B cell (primary cell): ENCODE results near the gene CCDC28A. TPM values are rescaled to one million over a fixed set of nuclear protein-coding genes. Genes with fewer than 3 reads are reported as not detected.

ENCODE experiments used
- ATAC-seq: fragments of 200-7000 bp; cut with Tn5 transposase; one replicate; pipeline ENCODE4 v1.10.0; 2021; ENCODE audit warnings: low read depth, mild to moderate bottlenecking, moderate number of reproducible peaks, moderate library complexity
- CTCF ChIA-PET: fragments of 350-600 bp; sonication (Branson Sonifier 250); formaldehyde crosslinking; loops from one replicate; lab custom pipeline; 2021; ENCODE audit warnings: antibody characterized with exemption, inconsistent platforms; lab: Charles Lee
- POLR2A ChIA-PET: fragments of 350-600 bp; sonication (Branson Sonifier 250); formaldehyde crosslinking; loops from one replicate; lab custom pipeline; 2021; ENCODE audit warnings: antibody characterized with exemption; lab: Charles Lee
- DNase-seq: peaks from one replicate; pipeline ENCODE4 v3.0.0; 2013
- H2AFZ ChIP-seq: 2 replicates; pipeline ENCODE4 v1.6.1; 2012; ENCODE audit warnings: mild to moderate bottlenecking, low read depth, low read length; ENCODE audit not compliant: insufficient read depth, poor library complexity, severe bottlenecking
- H3K27ac ChIP-seq, 2 donors: 1 replicate in 1 of 2; 2 replicates in 1 of 2; pipeline ENCODE4 v1.5.1; 2012 to 2013; ENCODE audit warnings: low read length in 2 of 2, mild to moderate bottlenecking in 2 of 2, moderate library complexity in 1 of 2
- H3K27me3 ChIP-seq, 4 experiments: fragments of 200-600 bp in 1 of 4; sonication (generic) in 1 of 4; replicated peaks in 1 of 4; 1 replicate in 2 of 4; 2 replicates in 2 of 4; pipeline versions ENCODE4 v1.6.1 to v1.7.0; 2013 to 2016; ENCODE audit warnings: low read length in 3 of 4, mild to moderate bottlenecking in 2 of 4, mixed read lengths in 1 of 4, moderate library complexity in 1 of 4; ENCODE audit not compliant: insufficient read depth in 4 of 4, control insufficient read depth in 3 of 4; ENCODE audit errors: control extremely low read depth in 1 of 4
- H3K36me3 ChIP-seq, 2 experiments: replicated peaks in 1 of 2; 1 replicate in 1 of 2; 2 replicates in 1 of 2; pipeline versions ENCODE4 v1.6.1 to v1.7.1; 2013; ENCODE audit warnings: low read length in 1 of 2; ENCODE audit not compliant: insufficient read depth in 2 of 2, control insufficient read depth in 1 of 2; ENCODE audit errors: control extremely low read depth in 1 of 2, extremely low read depth in 1 of 2
- H3K4me1 ChIP-seq, 2 donors: fragments of 200-600 bp in 1 of 2; sonication (generic) in 1 of 2; 1 replicate in 1 of 2; 2 replicates in 1 of 2; pipeline versions ENCODE4 v1.5.1 to v1.6.1; 2013 to 2017; ENCODE audit warnings: low read length in 2 of 2; ENCODE audit not compliant: control insufficient read depth in 2 of 2, insufficient read depth in 2 of 2
- H3K4me2 ChIP-seq: replicated peaks from 2 replicates; pipeline ENCODE3; 2012; ENCODE audit warnings: mild to moderate bottlenecking, low read depth, low read length; ENCODE audit not compliant: poor library complexity, severe bottlenecking
- H3K4me3 ChIP-seq, 5 experiments: fragments of 200-600 bp in 1 of 5; sonication (generic) in 1 of 5; 1 replicate in 3 of 5; 2 replicates in 2 of 5; pipeline versions ENCODE4 v1.5.1 to v1.7.0; 2011 to 2016; ENCODE audit warnings: low read length in 4 of 5, mild to moderate bottlenecking in 4 of 5, low read depth in 2 of 5, control low read depth in 1 of 5, moderate library complexity in 1 of 5; ENCODE audit not compliant: insufficient read depth in 1 of 5; ENCODE audit errors: control extremely low read depth in 1 of 5, extremely low read depth in 1 of 5
- H3K79me2 ChIP-seq: fragments of 200-600 bp; sonication (generic); one replicate; pipeline ENCODE4 v1.6.0; 2016; ENCODE audit warnings: low read length; ENCODE audit not compliant: control insufficient read depth, insufficient read depth
- H3K9ac ChIP-seq: fragments of 200-600 bp; sonication (generic); 2 replicates; pipeline ENCODE4 v1.6.1; 2017; ENCODE audit warnings: mild to moderate bottlenecking, low read length, moderate library complexity
- H3K9me3 ChIP-seq, 3 donors: one replicate each; pipeline versions ENCODE4 v1.6.1 to v1.7.1; 2013; ENCODE audit warnings: low read length in 2 of 3; ENCODE audit not compliant: control insufficient read depth in 2 of 3, insufficient read depth in 1 of 3; ENCODE audit errors: control extremely low read depth in 1 of 3
- H4K20me1 ChIP-seq: 2 replicates; pipeline ENCODE4 v1.6.0; 2012; ENCODE audit warnings: mild to moderate bottlenecking, low read length; ENCODE audit not compliant: insufficient read depth, control insufficient read depth, poor library complexity, severe bottlenecking
- H3K27ac Mint-ChIP-seq: one replicate; pipeline ENCODE4 v1.8.0; 2021; ENCODE audit warnings: mixed read lengths
- H3K27me3 Mint-ChIP-seq: one replicate; pipeline ENCODE4 v1.8.0; 2021; ENCODE audit warnings: mixed read lengths
- H3K4me1 Mint-ChIP-seq: one replicate; pipeline ENCODE4 v1.8.0; 2021; ENCODE audit warnings: mixed read lengths
- H3K4me3 Mint-ChIP-seq: one replicate; pipeline ENCODE4 v1.8.0; 2021; ENCODE audit warnings: mixed read lengths
- H3K9me3 Mint-ChIP-seq: one replicate; pipeline ENCODE4 v1.8.0; 2022; ENCODE audit warnings: mixed read lengths; ENCODE audit not compliant: insufficient read depth
- EZH2 ChIP-seq: IDR thresholded peaks from 2 replicates; pipeline ENCODE4 v1.6.1; 2012; ENCODE audit warnings: borderline replicate concordance, low read depth, mild to moderate bottlenecking, moderate library complexity, low read length; ENCODE audit not compliant: insufficient read depth, poor library complexity, severe bottlenecking
- WGBS: methylation state at CpG from one replicate; pipeline ENCODE4 v1.1.5; 2013; ENCODE audit warnings: missing lambda C conversion rate; ENCODE audit not compliant: insufficient coverage; 5-methylcytosine and 5-hydroxymethylcytosine counted together
- intact Hi-C: fragments of 100-400 bp; cut with micrococcal nuclease; formaldehyde crosslinking; loops from one replicate; pipeline ENCODE4 v1.10.0; 2022
- polyA plus RNA-seq: library from polyadenylated mRNA; depleted of rRNA; stranded (reverse); fragments of >200 nt; gene quantifications from 2 replicates; pipeline ENCODE4 v1.2.3, GENCODE V29; 2012
- total RNA-seq, 2 donors: library from RNA; stranded (reverse); fragments of 120-200 nt in 1 of 2; gene quantifications; 1 replicate in 1 of 2; 2 replicates in 1 of 2; pipeline versions ENCODE4 v1.2.3 to v1.2.4, GENCODE V29; 2013 to 2022
- TF ChIP-seq, protein P1 (sequence below): fragments of 200-600 bp; IDR thresholded peaks from one replicate; pipeline ENCODE4 v1.8.0; 2022; ENCODE audit warnings: antibody characterized with exemption, mild to moderate bottlenecking

The CCDC28A gene
- total and polyA plus RNA-seq, 2 donors (not counting 1 experiment from before 2014, with no cell fraction given): 14.4 to 26.9 TPM

DNA sequence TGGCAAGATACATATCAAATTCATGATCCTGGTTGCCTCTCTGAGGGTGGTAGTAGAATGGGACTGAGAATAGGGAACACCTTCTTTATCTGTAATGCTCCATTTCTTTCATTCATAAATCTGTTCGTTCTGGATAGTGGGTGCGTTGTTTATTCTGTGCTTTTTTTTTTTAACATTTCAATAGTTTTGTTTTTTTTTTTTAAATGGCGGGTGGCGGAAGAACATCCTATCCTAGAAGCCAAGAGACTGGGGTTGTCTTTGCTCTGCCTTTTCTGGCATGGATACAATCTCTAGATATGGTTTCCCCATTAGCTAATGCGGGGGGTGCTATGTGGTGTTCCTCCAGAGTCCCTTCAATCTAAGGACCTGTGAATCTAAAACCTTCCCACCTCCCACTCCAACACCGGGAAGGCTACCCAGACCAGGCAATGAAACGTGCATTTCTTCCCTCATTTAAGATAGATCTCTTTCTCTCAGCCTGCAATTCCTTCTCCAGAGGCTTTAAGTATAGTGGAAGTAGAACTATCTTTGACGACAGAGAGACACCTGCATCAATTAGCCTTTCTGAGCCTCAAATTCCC is 883 bp upstream of the CCDC28A start:
- Mint-ChIP-seq H3K27me3 (no peaks in the 10 kb centered on the region), H3K27ac (peak overlapping the region; percentile 99), H3K4me3 (peak overlapping the region; percentile 99), H3K4me1 (peaks cover 32% of the 10 kb centered on the region), H3K9me3 (no peaks in the 10 kb centered on the region)
- Histone ChIP-seq H3K4me2 (peak overlapping the region; percentile 85), H3K9ac (peak overlapping the region; percentile 90), H3K27me3 (no peaks in the 10 kb centered on the region), H3K36me3 (peaks cover 0 to 4% of the 10 kb centered on the region in 2 experiments), H3K4me1 (peaks cover 21 to 28% of the 10 kb centered on the region in 2 donors), H3K79me2 (peaks cover 15% of the 10 kb centered on the region), H3K27ac (peak overlapping the region; percentile 92 to 97), H3K4me3 (peak overlapping the region; percentile 83 to 98 (median 86)), H4K20me1 (no peaks in the 10 kb centered on the region), H3K9me3 (no peaks in the 10 kb centered on the region), H2AFZ (peak overlapping the region; percentile 94)
- ChIA-PET CTCF (interaction anchor here (0.6 to 14.0 kb wide), 7 partner anchors 17 to 602 kb away, joined by 3 to 235 read pairs (median 3); partner anchors contain the start of gene CITED2), POLR2A (interaction anchor here (1.3 to 1.8 kb wide), 2 partner anchors 80 to 602 kb away, joined by 4 to 9 read pairs; partner anchors contain the start of gene CITED2)
- ATAC-seq: no peak
- WGBS: 6% methylated on average over 2 of the region's 8 CpGs
- TF ChIP-seq, protein P1, sequence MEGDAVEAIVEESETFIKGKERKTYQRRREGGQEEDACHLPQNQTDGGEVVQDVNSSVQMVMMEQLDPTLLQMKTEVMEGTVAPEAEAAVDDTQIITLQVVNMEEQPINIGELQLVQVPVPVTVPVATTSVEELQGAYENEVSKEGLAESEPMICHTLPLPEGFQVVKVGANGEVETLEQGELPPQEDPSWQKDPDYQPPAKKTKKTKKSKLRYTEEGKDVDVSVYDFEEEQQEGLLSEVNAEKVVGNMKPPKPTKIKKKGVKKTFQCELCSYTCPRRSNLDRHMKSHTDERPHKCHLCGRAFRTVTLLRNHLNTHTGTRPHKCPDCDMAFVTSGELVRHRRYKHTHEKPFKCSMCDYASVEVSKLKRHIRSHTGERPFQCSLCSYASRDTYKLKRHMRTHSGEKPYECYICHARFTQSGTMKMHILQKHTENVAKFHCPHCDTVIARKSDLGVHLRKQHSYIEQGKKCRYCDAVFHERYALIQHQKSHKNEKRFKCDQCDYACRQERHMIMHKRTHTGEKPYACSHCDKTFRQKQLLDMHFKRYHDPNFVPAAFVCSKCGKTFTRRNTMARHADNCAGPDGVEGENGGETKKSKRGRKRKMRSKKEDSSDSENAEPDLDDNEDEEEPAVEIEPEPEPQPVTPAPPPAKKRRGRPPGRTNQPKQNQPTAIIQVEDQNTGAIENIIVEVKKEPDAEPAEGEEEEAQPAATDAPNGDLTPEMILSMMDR: no peak
- TF ChIP-seq EZH2: no peak
- intact Hi-C loops: loop anchor here (1.0 to 2.0 kb wide), 7 partner anchors 179 to 906 kb away; partner anchors contain the start of genes CITED2, HEBP2, HECA and REPS1
- no peak for DNase-seq

DNA sequence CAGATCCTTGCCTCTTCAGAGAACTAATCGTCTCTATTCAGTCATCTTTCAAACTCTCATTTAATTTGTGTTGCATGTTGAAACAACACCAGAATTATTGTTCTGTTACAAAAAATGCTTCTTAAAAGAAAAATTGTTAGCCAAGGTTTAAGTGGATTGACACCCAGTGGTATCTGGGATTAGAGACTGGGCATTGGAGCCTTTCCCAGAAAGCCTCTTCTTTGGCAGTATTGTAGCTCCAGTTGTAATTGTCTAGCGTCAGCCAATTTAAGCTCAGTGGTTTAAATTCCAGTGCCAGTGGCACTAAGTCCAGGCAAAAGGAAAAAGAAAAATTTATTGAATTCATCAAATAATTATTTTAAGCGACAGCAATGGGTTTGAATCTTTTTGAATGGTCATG is 801 bp downstream of the CCDC28A start:
- H3K27me3 ChIP-seq: no peaks in the 10 kb centered on the region
- intact Hi-C loops: no loop called here
- POLR2A ChIA-PET: interaction anchor here (1.8 kb wide), 1 partner anchor 81 kb away, joined by 4 read pairs; no protein-coding TSS in a partner anchor
- CTCF ChIA-PET: interaction anchor here (1.7 to 14.0 kb wide), 2 partner anchors 186 to 549 kb away, joined by 3 to 235 read pairs; no protein-coding TSS in a partner anchor
- no peaks in the 10 kb centered on the region for H3K27me3 Mint-ChIP-seq
- H3K27ac Mint-ChIP-seq: peak overlapping the region; percentile 99
- H2AFZ ChIP-seq: peak overlapping the region; percentile 94
- peaks cover 0 to 8% of the 10 kb centered on the region in 2 experiments for H3K36me3 ChIP-seq
- H3K4me1 ChIP-seq: peaks cover 12 to 19% of the 10 kb centered on the region in 2 donors
- H3K4me2 ChIP-seq: peak overlapping the region; percentile 85
- no peaks in the 10 kb centered on the region for H4K20me1 ChIP-seq
- peak overlapping the region in 1 of 2 donors; percentile 97 for H3K27ac ChIP-seq
- peak overlapping the region; percentile 90 for H3K9ac ChIP-seq
- WGBS: no CpG with 5 or more reads among the region's 3 CpGs
- peak overlapping the region; percentile 99 for H3K4me3 Mint-ChIP-seq
- H3K9me3 Mint-ChIP-seq: no peaks in the 10 kb centered on the region
- peaks cover 15% of the 10 kb centered on the region for H3K79me2 ChIP-seq
- peaks cover 28% of the 10 kb centered on the region for H3K4me1 Mint-ChIP-seq
- H3K9me3 ChIP-seq: no peaks in the 10 kb centered on the region
- H3K4me3 ChIP-seq: peak overlapping the region; percentile 83 to 98 (median 86)
- ATAC-seq (no peak), DNase-seq (no peak)
- TF ChIP-seq, protein P1: no peak
- no peak for TF ChIP-seq EZH2
